ENCODE data around the gene IQGAP2.

IQGAP2 gene

DNA sequence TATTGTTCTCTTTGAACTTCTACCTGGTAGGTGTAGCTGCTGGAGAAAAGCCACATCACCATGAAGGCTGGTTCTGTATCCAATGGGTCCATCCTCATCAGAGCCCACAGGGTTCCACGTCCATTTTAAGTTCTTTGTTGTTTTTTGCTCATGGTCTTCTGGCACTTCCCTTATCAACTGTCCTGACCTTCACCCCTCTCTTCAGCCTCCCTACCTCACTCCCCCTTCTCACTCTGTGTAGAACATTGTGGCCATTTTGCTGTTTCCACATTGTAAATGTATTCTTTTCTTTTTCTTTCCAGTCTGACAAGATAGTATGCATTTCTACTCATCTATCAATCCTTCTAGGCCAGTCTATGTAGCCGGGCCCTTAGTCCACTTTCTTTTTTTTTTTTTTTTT lies 264.4 kb downstream of the IQGAP2 start:
- no peak overlapping the region for H3K4me3 ChIP-seq (ENCODE audit: low read depth, low read length)
- TF ChIP-seq, protein P1, sequence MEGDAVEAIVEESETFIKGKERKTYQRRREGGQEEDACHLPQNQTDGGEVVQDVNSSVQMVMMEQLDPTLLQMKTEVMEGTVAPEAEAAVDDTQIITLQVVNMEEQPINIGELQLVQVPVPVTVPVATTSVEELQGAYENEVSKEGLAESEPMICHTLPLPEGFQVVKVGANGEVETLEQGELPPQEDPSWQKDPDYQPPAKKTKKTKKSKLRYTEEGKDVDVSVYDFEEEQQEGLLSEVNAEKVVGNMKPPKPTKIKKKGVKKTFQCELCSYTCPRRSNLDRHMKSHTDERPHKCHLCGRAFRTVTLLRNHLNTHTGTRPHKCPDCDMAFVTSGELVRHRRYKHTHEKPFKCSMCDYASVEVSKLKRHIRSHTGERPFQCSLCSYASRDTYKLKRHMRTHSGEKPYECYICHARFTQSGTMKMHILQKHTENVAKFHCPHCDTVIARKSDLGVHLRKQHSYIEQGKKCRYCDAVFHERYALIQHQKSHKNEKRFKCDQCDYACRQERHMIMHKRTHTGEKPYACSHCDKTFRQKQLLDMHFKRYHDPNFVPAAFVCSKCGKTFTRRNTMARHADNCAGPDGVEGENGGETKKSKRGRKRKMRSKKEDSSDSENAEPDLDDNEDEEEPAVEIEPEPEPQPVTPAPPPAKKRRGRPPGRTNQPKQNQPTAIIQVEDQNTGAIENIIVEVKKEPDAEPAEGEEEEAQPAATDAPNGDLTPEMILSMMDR (conservative IDR thresholded peaks at IDR 0.05; ENCODE audit: low read depth, low read length): no peak
- no peak for DNase-seq (ENCODE audit: low read depth)

DNA sequence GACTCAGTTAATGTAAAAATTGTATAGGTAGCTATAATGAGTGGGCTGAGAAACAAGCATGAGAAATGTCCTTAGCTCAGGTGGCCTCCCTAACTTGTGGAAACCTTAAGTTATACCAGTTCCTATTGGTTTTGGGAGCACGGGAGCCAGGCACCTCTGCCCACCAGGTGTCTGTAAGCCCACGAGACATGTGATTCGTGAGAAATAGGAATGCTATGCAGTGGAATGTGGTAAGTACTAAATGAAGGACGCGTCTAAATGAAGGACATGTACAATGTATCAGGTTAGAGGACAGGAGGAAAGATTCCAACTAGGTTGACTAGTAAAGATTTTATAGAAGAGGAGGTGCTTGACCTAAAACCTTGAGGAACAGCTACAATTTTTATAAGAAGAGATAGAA lies 266.2 kb downstream of the IQGAP2 start:
- DNase-seq (ENCODE audit: low read depth): peak; percentile 16
- no peak overlapping the region for H3K4me3 ChIP-seq (ENCODE audit: low read depth, low read length)
- TF ChIP-seq, protein P1 (conservative IDR thresholded peaks at IDR 0.05; ENCODE audit: low read depth, low read length): no peak

DNA sequence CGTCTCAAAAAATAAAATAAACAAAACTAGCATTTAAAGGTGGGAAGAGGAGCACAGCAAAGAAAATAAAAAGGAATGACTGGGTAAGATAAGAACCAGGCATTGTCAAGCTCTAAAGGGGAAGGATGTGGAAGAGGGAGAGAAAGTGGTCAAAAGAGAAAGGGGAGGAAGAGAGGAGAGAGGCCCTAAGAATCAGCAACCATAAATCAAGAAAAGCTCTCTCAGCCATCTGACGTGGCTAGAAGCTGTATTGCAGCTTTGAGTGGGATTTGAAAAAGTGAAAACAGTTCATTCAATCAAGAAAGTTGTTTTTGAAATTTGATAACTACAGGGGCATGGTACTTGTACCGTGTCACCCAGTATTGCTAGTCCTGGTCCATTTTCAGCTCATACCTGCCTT lies 267.4 kb downstream of the IQGAP2 start:
- no peak overlapping the region for H3K4me3 ChIP-seq (ENCODE audit: low read depth, low read length)
- TF ChIP-seq, protein P1 (conservative IDR thresholded peaks at IDR 0.05; ENCODE audit: low read depth, low read length): no peak

DNA sequence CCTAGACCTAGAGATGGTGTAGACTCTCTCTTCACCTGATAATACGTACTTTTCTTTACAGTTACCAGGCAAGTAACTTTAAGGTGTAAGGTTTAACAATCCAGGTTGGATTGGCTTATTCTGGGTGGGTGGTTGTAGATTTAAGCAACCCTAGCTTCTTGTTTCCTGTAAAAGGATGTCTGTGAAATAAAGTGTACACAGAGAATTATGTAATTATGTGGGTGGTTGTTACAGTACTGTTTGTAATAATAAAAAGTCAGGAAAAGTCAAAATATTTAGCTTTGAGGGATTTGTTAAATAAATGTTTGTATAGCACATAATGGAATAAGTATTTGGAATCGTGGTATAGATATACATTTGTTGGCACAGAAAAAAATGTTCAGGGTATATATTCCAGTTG lies 269.2 kb downstream of the IQGAP2 start:
- TF ChIP-seq, protein P1 (conservative IDR thresholded peaks at IDR 0.05; ENCODE audit: low read depth, low read length): no peak
- DNase-seq (ENCODE audit: low read depth): no peak
- no peak overlapping the region for H3K4me3 ChIP-seq (ENCODE audit: low read depth, low read length)

More for the DNA sequence above, 267.4 kb downstream of the IQGAP2 start:
- DNase-seq (ENCODE audit: low read depth): no peak

DNA sequence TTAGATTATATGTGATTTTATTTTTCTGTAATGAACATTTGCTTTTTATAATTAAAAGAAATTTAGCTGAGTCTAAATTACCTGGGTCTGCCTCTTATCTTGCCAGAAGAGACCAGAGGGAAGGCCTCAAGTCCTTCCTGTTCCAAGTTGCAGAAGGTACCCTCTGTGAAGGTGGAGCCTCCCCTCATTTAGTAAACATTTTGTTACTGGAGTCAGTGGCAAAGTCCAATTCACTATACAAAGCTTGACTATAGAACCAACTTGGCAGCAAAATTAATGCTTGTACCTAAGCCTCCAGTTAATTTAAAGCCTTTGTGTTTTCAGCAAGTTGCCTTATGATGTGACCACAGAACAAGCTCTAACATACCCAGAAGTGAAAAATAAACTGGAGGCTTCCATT lies 270.0 kb downstream of the IQGAP2 start:
- DNase-seq (ENCODE audit: low read depth): no peak
- H3K4me3 ChIP-seq (ENCODE audit: low read depth, low read length): no peak overlapping the region
- TF ChIP-seq, protein P1 (conservative IDR thresholded peaks at IDR 0.05; ENCODE audit: low read depth, low read length): no peak

DNA sequence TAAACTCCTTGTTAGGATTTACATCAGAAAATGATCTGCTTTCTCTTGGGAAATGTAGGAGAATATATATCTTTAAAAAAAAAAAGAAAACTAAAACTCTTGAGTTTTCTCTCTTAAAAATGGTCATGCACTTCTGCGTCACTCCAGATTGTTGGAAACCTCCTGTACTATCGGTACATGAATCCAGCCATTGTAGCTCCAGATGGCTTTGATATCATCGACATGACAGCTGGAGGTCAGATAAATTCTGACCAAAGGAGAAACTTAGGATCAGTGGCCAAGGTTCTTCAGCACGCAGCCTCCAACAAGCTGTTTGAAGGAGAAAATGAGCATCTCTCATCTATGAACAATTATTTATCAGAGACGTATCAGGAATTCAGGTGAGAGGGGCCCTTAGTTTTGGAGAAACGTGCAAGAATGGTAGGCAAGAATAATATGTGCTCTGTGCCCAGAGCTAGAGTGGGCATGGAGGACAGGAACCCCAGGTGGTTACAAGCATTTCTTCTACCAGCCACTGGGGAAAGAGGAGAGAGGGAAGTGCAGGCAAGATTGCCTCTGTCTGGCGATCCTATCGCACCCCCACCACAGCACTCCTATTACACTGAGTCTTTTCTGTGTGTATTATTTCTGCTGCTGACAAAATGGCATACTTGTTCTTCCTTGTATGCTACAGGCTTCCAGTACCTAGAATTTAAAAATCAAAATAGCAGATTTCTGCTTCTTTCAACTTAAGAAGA lies 271.4 kb downstream of the IQGAP2 start:
- DNase-seq (ENCODE audit: low read depth): no peak
- no peak overlapping the region for H3K4me3 ChIP-seq (ENCODE audit: low read depth, low read length)
- TF ChIP-seq, protein P1 (conservative IDR thresholded peaks at IDR 0.05; ENCODE audit: low read depth, low read length): no peak

DNA sequence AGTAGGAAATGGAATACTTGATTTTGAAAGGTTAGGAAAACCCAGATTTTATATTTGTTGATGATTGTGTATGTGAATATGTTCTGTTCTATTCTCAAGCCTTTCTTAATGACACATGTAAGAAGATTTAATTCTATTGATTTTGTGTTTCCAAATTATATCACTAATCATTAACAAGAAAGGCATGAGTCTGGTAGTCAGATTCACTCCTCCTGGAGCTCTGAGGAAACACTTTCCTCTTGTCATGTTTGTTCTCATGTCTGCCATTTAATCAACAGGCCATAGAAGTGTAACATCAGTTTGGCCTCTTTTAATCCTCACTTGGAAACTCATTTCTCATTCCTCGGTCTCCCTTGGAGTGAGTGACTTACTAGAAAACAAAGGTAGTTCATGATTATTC lies 272.3 kb downstream of the IQGAP2 start:
- no peak for DNase-seq (ENCODE audit: low read depth)

More for the DNA sequence above, 272.3 kb downstream of the IQGAP2 start:
- TF ChIP-seq, protein P1 (conservative IDR thresholded peaks at IDR 0.05; ENCODE audit: low read depth, low read length): no peak
- H3K4me3 ChIP-seq (ENCODE audit: low read depth, low read length): no peak overlapping the region
